Inferior parietal cortex (tissue), 1 donor: ENCODE data around the gene GPR27.

Source experiments
- DNase-seq: peaks from one replicate; pipeline ENCODE4 v3.0.0-alpha.2; 2016; ENCODE audit errors: extremely low spot score

GPR27 gene

GRCh38 chr3:71785532-71786216 is 32.0 kb downstream of the GPR27 start:
- DNase-seq = no peak

- DNase-seq = no peak
Measured at GRCh38 chr3:71786217-71786549, 32.5 kb downstream of the GPR27 start.

- peak; percentile 4 for DNase-seq
Measured at GRCh38 chr3:71786551-71786950, 32.9 kb downstream of the GPR27 start.

- no peak for DNase-seq
Measured at GRCh38 chr3:71787851-71788405, 34.3 kb downstream of the GPR27 start.

DNA sequence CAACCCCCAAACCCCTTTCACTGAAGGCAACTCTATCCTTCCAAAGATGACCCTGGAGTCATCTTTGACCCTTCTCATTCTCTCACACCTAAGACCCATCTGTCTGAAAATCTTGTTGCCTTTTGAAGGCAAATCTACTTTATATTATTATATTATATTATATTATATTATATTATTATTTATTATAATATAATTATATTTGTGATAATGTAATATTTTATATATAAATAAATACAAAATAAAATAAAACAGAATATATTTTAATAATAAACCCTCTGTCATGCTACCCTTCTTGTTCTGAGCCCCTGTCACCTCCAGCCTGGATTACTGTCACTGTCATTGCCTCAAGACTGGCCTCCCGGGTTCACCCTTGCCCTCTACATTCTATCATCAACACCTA is 36.3 kb downstream of the GPR27 start:
- no peak for DNase-seq

DNA sequence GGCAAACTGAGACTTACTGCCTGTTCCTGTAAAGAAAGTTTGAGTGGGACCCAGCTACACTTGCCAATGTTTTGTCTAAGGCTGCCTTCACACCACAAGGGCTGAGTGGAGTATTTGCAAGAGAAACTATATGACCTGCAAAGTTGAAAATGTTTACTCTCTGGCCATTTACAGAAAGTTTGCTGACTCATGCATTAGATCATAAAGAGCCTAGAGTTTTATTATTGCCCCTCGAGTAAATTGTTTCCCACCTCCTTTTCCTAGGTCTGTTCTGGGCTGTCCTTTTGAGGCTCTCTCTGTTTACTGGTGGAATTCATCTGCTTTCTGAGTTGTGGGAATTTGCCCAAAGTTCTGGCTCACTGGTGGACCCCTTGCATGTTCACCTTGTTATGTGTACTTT is 38.0 kb downstream of the GPR27 start:
- no peak for DNase-seq

GRCh38 chr3:71796290-71796689 is 42.6 kb downstream of the GPR27 start:
- no peak for DNase-seq

DNA sequence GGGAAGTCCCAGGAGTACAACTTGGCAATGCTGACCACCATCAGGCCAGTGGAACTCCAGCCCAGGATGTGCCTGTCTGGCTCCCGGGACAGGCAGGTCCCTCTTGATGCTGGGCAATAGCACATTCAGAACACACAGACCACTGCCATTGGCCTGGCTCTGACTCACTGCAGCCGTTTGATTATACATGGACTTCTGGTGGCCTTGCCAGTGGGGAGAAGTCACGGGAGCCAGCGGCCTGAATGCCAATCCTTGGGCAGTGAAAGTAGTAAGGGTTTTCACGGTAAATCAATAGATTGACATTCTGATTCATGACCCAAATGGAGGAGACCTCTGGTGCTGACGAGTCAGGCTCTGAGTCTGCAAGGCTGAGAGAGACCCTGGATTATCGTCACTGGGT is 43.8 kb downstream of the GPR27 start:
- no peak for DNase-seq

DNA sequence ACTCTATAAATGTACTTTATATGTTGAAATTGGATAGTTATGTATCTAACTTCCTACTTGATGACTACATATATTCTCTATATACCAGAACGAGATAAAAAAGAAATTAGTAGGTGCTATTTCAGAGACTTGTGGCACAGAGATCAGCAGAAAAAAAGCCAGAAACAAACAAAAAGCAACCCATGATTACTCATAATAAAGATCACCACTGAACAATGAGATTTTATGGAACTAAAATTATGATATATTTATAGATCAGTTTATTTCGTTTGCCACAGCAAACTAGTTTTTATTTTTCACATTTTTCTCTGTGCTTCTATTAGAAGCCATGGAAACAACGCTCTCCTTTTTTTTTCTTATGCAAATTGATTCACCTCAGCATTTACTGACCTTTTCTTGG is 46.4 kb downstream of the GPR27 start:
- no peak for DNase-seq

DNA sequence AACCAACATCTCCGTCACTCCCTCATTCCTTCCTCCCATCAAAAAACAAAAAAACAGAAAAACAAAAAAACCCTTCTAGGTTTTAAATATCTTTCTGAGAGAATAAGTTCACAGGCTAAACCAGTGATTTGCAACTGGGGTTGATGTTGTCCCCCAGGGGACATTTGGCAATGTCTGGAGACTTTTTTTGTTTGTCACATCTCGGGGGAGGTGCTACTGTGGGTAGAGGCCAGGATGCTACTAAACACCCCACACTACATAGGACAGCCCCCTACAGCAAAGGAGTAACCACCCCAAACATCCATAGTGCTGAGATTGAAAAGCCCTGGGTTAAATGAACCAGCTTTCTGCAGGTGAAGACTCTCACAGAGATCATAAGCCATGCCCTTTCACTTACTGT is 48.3 kb downstream of the GPR27 start:
- DNase-seq = no peak

- DNase-seq = no peak
Measured at GRCh38 chr3:71803248-71803647, 49.6 kb downstream of the GPR27 start.

DNA sequence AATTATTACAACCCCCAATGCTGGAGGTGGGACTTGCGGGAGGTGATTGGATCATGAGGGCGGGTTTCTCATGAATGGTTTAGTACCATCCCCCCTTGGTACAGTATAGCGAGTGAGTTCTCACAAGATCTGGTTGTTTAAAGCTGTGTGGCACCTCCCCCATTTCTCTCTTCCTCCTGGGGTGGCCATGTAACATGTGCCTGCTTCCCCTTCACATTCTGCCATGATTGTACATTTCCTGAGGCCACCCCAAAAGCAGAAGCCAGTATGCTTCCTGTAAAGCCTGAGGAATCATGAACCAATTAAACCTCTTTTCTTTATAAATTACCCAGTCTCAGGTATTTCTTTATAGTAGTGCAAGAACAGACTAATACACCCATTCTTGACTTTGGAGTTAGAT is 51.5 kb downstream of the GPR27 start:
- DNase-seq = no peak

GRCh38 chr3:71805691-71806090 is 52.0 kb downstream of the GPR27 start:
- no peak for DNase-seq
